HCT116 (cell line): ENCODE results near the gene COL18A1. TPM values are rescaled to one million over a fixed set of nuclear protein-coding genes. Genes with fewer than 3 reads are reported as not detected.

ENCODE experiments used
- ATAC-seq: fragments of 200-7000 bp; cut with Tn5 transposase; 2 replicates; pipeline ENCODE4 v1.9.1; 2020; ENCODE audit warnings: mild to moderate bottlenecking, moderate library complexity
- BruUV-seq: library from RNA; stranded (reverse); fragments of 400-500 nt; replicated peaks from 2 replicates; lab custom pipeline; 2021; lab: Mats Ljungman, UMichigan
- CTCF ChIA-PET: fragments of 300-600 bp; sonication (Branson Sonifier 250); formaldehyde crosslinking; loops from one replicate; lab custom pipeline; 2021; ENCODE audit warnings: antibody characterized with exemption; lab: Charles Lee
- POLR2A ChIA-PET: fragments of 300-600, 350-600 bp; sonication (Branson Sonifier 250); formaldehyde crosslinking; loops from one replicate; lab custom pipeline; 2021; ENCODE audit warnings: antibody characterized with exemption; lab: Charles Lee
- RAD21 ChIA-PET, 2 experiments: fragments of 300-600 bp; sonication (Branson Sonifier 250); formaldehyde crosslinking; loops; one replicate each; lab custom pipeline; 2023; ENCODE audit warnings: low total read pairs in 2 of 2; ENCODE audit not compliant: uncharacterized antibody in 2 of 2, unreplicated experiment in 2 of 2, low non-redundant PET in 1 of 2; lab: Charles Lee
- DNase-seq: peaks from one replicate; pipeline ENCODE4 v3.0.0-alpha.2; 2010; ENCODE audit warnings: low read depth, low spot score
- H2AFZ ChIP-seq: fragments of 200-600 bp; shearing (Covaris generic), sonication (generic); 2 replicates; pipeline ENCODE4 v1.6.1; 2017; ENCODE audit warnings: low read depth, mixed run types, mixed read lengths, antibody characterized with exemption, low read length; ENCODE audit not compliant: poor library complexity, severe bottlenecking
- H3K27ac ChIP-seq: 2 replicates; pipeline ENCODE4 v1.5.1; 2012; ENCODE audit warnings: low read depth, low read length
- H3K27me3 ChIP-seq: fragments of 200-600 bp; sonication (generic); 2 replicates; pipeline ENCODE4 v1.6.1; 2016; ENCODE audit warnings: mixed run types, low read length, mixed read lengths; ENCODE audit not compliant: insufficient read depth
- H3K36me3 ChIP-seq, 2 experiments: fragments of 200-500 bp in 1 of 2; fragments of 200-600 bp in 1 of 2; sonication (Bioruptor generic) in 1 of 2; sonication (generic) in 1 of 2; 2 replicates each; pipeline versions ENCODE4 v1.5.1 to v1.6.1; 2014 to 2016; ENCODE audit warnings: low read length in 2 of 2, inconsistent platforms in 1 of 2, mixed read lengths in 1 of 2, mixed run types in 1 of 2; ENCODE audit not compliant: insufficient read depth in 2 of 2, control insufficient read depth in 1 of 2
- H3K4me1 ChIP-seq, 2 experiments: fragments of 200-600 bp in 1 of 2; sonication (generic) in 1 of 2; 2 replicates each; pipeline versions ENCODE4 v1.5.1 to v1.6.1; 2012 to 2017; ENCODE audit warnings: low read length in 2 of 2, inconsistent platforms in 1 of 2, mild to moderate bottlenecking in 1 of 2, mixed read lengths in 1 of 2, mixed run types in 1 of 2, moderate library complexity in 1 of 2; ENCODE audit not compliant: insufficient read depth in 2 of 2, control insufficient read depth in 1 of 2
- H3K4me2 ChIP-seq: fragments of 200-600 bp; sonication (generic); 2 replicates; pipeline ENCODE4 v1.6.1; 2017; ENCODE audit warnings: mixed run types, low read length, mixed read lengths
- H3K4me3 ChIP-seq, 2 experiments: fragments of 200-600 bp in 1 of 2; sonication (generic) in 1 of 2; replicated peaks in 1 of 2; 2 replicates each; pipeline ENCODE4 v1.5.1; 2011 to 2016; ENCODE audit warnings: low read length in 2 of 2, control low read depth in 1 of 2, low read depth in 1 of 2, mild to moderate bottlenecking in 1 of 2, mixed read lengths in 1 of 2, mixed run types in 1 of 2
- H3K79me2 ChIP-seq: fragments of 200-600 bp; sonication (generic); 2 replicates; pipeline ENCODE4 v1.6.1; 2017; ENCODE audit warnings: mild to moderate bottlenecking, mixed run types, low read length, moderate library complexity, mixed read lengths; ENCODE audit not compliant: insufficient read depth
- H3K9ac ChIP-seq: fragments of 200-600 bp; sonication (generic); 2 replicates; pipeline ENCODE4 v1.6.1; 2016; ENCODE audit warnings: low read length, mixed read lengths
- H3K9me2 ChIP-seq: fragments of 200-600 bp; sonication (generic), shearing (Covaris generic); 2 replicates; pipeline ENCODE4 v1.6.1; 2017; ENCODE audit warnings: mixed run types, mild to moderate bottlenecking, moderate library complexity; ENCODE audit not compliant: insufficient read depth
- H3K9me3 ChIP-seq, 2 experiments: fragments of 200-500 bp in 1 of 2; fragments of 200-600 bp in 1 of 2; sonication (Bioruptor generic) in 1 of 2; sonication (generic) in 1 of 2; 2 replicates each; pipeline ENCODE4 v1.6.1; 2014 to 2017; ENCODE audit warnings: low read length in 2 of 2, mixed read lengths in 2 of 2, inconsistent platforms in 1 of 2, low read depth in 1 of 2, mild to moderate bottlenecking in 1 of 2, mixed run types in 1 of 2, moderate library complexity in 1 of 2; ENCODE audit not compliant: control insufficient read depth in 1 of 2, insufficient read depth in 1 of 2
- H4K20me1 ChIP-seq: fragments of 200-600 bp; sonication (generic), shearing (Covaris generic); 2 replicates; pipeline ENCODE4 v1.6.1; 2017; ENCODE audit warnings: mixed run types, mild to moderate bottlenecking, moderate library complexity; ENCODE audit not compliant: insufficient read depth
- CTCF ChIP-seq, 3 experiments: fragments of 200-600 bp in 1 of 3; sonication (generic) in 1 of 3; IDR thresholded peaks in 2 of 3; conservative IDR thresholded peaks in 1 of 3; 2 replicates each; pipeline ENCODE4 v1.5.1; 2012 to 2017; ENCODE audit warnings: low read depth in 2 of 3, low read length in 2 of 3, antibody characterized with exemption in 1 of 3, borderline replicate concordance in 1 of 3, control low read depth in 1 of 3, mild to moderate bottlenecking in 1 of 3, mixed read lengths in 1 of 3, mixed run types in 1 of 3, moderate library complexity in 1 of 3; ENCODE audit not compliant: insufficient read depth in 1 of 3
- EGR1 ChIP-seq: IDR thresholded peaks from 2 replicates; pipeline ENCODE4 v1.6.1; 2012; ENCODE audit warnings: low read depth
- EZH2phosphoT487 ChIP-seq: fragments of 200-600 bp; IDR thresholded peaks from 2 replicates; pipeline ENCODE4 v1.6.1; 2018; ENCODE audit warnings: antibody characterized with exemption, borderline replicate concordance
- JUND ChIP-seq: IDR thresholded peaks from 2 replicates; pipeline ENCODE4 v1.6.1; 2012
- RAD21 ChIP-seq: IDR thresholded peaks from 2 replicates; pipeline ENCODE4 v1.6.1; 2012; ENCODE audit warnings: low read depth, mild to moderate bottlenecking
- SIN3A ChIP-seq: IDR thresholded peaks from 2 replicates; pipeline ENCODE4 v1.6.1; 2012; ENCODE audit warnings: low read depth
- SRF ChIP-seq: IDR thresholded peaks from 2 replicates; pipeline ENCODE4 v1.6.1; 2012; ENCODE audit warnings: low read depth
- ZFX ChIP-seq: fragments of 450-650 bp; IDR thresholded peaks from 2 replicates; pipeline ENCODE4 v1.6.1; 2017
- intact Hi-C: fragments of 100-400 bp; cut with micrococcal nuclease; formaldehyde crosslinking; loops from 2 replicates; pipeline ENCODE4 v1.10.0; 2022
- total RNA-seq: library from RNA; stranded (reverse); gene quantifications from one replicate; pipeline ENCODE4 v1.2.1, GENCODE V29; 2021; ENCODE audit not compliant: unreplicated experiment
- TF ChIP-seq, protein P1 (sequence below): IDR thresholded peaks from 2 replicates; pipeline ENCODE4 v1.6.1; 2012; ENCODE audit warnings: low read depth
- TF ChIP-seq, protein P2 (sequence below): IDR thresholded peaks from 2 replicates; pipeline ENCODE4 v1.6.1; 2012

COL18A1 gene
- total RNA-seq, 1 experiment from 2014 or later: 59.5 TPM

DNA sequence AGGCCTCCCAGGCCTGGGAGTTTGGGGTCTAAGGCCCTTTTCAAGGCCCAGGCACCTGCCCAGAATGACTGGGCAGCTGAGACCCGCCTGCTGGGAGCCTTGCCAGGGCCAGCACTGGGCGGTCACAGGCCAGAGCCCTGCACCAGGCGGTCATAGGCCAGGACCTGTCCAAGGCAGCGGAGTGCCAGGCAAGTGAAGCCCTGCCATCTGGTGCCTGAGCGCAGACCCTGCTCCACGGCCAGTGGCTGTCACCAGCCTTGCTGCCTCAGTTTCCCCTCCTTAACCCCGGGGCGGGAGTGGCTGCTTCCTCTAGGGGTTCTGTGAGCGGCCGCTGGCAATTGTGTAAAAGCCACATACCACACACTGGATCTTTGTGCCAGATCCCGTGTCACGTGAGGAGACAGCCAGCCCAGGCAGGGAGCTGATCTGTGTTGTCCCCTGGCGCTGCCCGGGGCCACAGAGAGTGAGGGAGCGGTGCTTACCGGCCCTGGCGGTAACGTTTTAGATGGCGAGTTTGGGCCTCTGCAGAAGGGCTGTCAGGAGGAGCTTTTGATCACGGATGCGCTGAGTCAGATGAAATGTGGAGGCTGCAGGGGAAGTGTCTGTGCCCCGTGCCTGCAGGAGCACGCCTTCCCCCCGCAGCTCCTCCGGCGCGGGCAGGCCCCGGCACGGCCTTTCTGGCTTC lies 4.6 kb downstream of the COL18A1 start:
- H3K4me1 ChIP-seq: peaks cover 16 to 26% of the 10 kb centered on the region in 2 experiments
- no TSS peak for BruUV-seq
- ChIA-PET RAD21 (no interaction called here), CTCF (interaction anchor here (1.2 kb wide), 1 partner anchor 100 kb away, joined by 3 read pairs; no protein-coding TSS in a partner anchor), POLR2A (no interaction called here)
- no peak for DNase-seq
- H3K4me2 ChIP-seq: no peak overlapping the region
- no peak overlapping the region for H2AFZ ChIP-seq
- no peak overlapping the region for H3K9ac ChIP-seq
- no peaks in the 10 kb centered on the region for H3K27me3 ChIP-seq
- ATAC-seq: no peak
- no peaks in the 10 kb centered on the region for H3K36me3 ChIP-seq
- H3K27ac ChIP-seq: no peak overlapping the region
- no peaks in the 10 kb centered on the region for H3K9me2 ChIP-seq
- H3K9me3 ChIP-seq: no peaks in the 10 kb centered on the region
- peaks cover 72% of the 10 kb centered on the region for H3K79me2 ChIP-seq
- intact Hi-C loops: no loop called here
- H4K20me1 ChIP-seq: no peaks in the 10 kb centered on the region
- no peak for TF ChIP-seq CTCF (IDR thresholded peaks at IDR 0.05 in 2 of 3, conservative IDR thresholded peaks at IDR 0.05 in 1 of 3; ENCODE audit: borderline replicate concordance in 1 of 3, insufficient read depth in 1 of 3, low read depth in 2 of 3, low read length in 2 of 3)
- no peak for TF ChIP-seq EZH2phosphoT487
- no peak for TF ChIP-seq ZFX
- no peak for TF ChIP-seq SIN3A
- TF ChIP-seq EGR1: no peak
- TF ChIP-seq JUND: no peak
- TF ChIP-seq, protein P1, sequence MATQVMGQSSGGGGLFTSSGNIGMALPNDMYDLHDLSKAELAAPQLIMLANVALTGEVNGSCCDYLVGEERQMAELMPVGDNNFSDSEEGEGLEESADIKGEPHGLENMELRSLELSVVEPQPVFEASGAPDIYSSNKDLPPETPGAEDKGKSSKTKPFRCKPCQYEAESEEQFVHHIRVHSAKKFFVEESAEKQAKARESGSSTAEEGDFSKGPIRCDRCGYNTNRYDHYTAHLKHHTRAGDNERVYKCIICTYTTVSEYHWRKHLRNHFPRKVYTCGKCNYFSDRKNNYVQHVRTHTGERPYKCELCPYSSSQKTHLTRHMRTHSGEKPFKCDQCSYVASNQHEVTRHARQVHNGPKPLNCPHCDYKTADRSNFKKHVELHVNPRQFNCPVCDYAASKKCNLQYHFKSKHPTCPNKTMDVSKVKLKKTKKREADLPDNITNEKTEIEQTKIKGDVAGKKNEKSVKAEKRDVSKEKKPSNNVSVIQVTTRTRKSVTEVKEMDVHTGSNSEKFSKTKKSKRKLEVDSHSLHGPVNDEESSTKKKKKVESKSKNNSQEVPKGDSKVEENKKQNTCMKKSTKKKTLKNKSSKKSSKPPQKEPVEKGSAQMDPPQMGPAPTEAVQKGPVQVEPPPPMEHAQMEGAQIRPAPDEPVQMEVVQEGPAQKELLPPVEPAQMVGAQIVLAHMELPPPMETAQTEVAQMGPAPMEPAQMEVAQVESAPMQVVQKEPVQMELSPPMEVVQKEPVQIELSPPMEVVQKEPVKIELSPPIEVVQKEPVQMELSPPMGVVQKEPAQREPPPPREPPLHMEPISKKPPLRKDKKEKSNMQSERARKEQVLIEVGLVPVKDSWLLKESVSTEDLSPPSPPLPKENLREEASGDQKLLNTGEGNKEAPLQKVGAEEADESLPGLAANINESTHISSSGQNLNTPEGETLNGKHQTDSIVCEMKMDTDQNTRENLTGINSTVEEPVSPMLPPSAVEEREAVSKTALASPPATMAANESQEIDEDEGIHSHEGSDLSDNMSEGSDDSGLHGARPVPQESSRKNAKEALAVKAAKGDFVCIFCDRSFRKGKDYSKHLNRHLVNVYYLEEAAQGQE: no peak
- TF ChIP-seq, protein P2, sequence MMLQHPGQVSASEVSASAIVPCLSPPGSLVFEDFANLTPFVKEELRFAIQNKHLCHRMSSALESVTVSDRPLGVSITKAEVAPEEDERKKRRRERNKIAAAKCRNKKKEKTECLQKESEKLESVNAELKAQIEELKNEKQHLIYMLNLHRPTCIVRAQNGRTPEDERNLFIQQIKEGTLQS: no peak
- no peak for TF ChIP-seq RAD21
- no peak for TF ChIP-seq SRF
- no peak overlapping the region for H3K4me3 ChIP-seq
